ENCODE results near the gene INTS11. TPM values are rescaled to one million over a fixed set of nuclear protein-coding genes. Genes with fewer than 3 reads are reported as not detected.

Gene INTS11
- total and polyA plus RNA-seq, 9 of the 15 experiments (the other 6 are each of a cell fraction or from before 2014, with no cell fraction given), result 3.6 to 183 (median 110) TPM

DNA sequence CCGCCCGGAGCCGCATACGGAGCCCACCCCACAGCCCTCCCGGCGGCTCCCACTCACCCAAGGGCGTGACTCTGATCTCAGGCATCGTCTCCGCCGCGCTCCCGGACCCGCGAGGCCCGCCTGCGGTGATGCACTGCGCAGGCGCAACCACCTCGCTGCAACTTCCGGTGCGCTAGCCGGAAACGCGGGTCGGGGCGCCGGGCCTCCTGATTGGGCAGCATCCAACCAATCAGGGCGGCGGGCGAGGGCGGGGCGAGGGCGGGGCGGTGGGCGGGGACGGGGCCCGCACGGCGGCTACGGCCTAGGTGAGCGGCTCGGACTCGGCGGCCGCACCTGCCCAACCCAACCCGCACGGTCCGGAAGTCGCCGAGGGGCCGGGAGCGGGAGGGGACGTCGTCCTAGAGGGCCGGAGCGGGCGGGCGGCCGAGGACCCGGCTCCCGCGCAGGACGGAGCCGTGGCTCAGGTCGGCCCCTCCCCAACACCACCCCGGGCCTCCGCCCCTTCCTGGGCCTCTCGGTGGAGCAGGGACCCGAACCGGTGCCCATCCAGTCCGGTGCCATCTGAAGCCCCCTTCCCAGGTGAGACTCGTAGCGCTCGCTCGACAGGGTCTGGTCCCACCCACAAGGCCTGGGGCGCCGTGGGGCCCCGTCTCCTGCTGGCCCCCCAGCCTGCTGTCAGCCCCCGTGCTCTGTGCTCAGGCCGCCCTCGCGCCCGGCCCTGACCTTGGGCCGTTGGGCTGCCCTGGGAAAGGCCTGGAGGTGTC lies at the start of gene INTS11, which contains the start of gene CPTP (continued):
- TF ChIP-seq DMBX1 (CRISPR knock-in tag; IDR thresholded peaks at IDR 0.05; ENCODE audit: borderline replicate concordance) (0 out of 2 replicates have a peak, but pooled peaks have one; percentile 19), ZNF511 (CRISPR knock-in tag; IDR thresholded peaks at IDR 0.05) (0 out of 2 replicates have a peak, but pooled peaks have one; percentile 14), C11orf30 (IDR thresholded peaks at IDR 0.05; ENCODE audit: low read depth) (peak; percentile 81), MEIS2 (IDR thresholded peaks at IDR 0.05; ENCODE audit: partially characterized antibody) (peak; percentile 76), ZNF699 (CRISPR knock-in tag; IDR thresholded peaks at IDR 0.05; ENCODE audit: insufficient replicate concordance) (no peak), RBM34 (IDR thresholded peaks at IDR 0.05; ENCODE audit: borderline replicate concordance, insufficient read depth, low read length) (0 out of 2 replicates have a peak, but pooled peaks have one; percentile 5), FOS (IDR thresholded peaks at IDR 0.05; ENCODE audit: extremely low read depth, insufficient read length) (peak; percentile 62), KDM5B (IDR thresholded peaks at IDR 0.05; ENCODE audit: insufficient replicate concordance, low read depth, low read length) (peak; percentile 68), HMGXB4 (CRISPR knock-in tag; IDR thresholded peaks at IDR 0.05) (no peak), ZNF586 (CRISPR knock-in tag; conservative IDR thresholded peaks at IDR 0.05) (no peak), ZBTB7A (IDR thresholded peaks at IDR 0.05; ENCODE audit: borderline replicate concordance, control insufficient read depth, low read depth, low read length) (no peak), SRSF7 (optimal IDR thresholded peaks at IDR 0.05; ENCODE audit: low read depth, low read length) (no peak), ERF (CRISPR knock-in tag; IDR thresholded peaks at IDR 0.05) (0 out of 2 replicates have a peak, but pooled peaks have one; percentile 39), RB1 (IDR thresholded peaks at IDR 0.05; ENCODE audit: low read depth) (peak; percentile 75), MBD2 (IDR thresholded peaks at IDR 0.05; ENCODE audit: borderline replicate concordance, low read depth) (peak; percentile 71; the same call in 1 of the 2 replicates), POLR2A (conservative IDR thresholded peaks at IDR 0.05) (peak; percentile 89)
- TF ChIP-seq, protein P1, sequence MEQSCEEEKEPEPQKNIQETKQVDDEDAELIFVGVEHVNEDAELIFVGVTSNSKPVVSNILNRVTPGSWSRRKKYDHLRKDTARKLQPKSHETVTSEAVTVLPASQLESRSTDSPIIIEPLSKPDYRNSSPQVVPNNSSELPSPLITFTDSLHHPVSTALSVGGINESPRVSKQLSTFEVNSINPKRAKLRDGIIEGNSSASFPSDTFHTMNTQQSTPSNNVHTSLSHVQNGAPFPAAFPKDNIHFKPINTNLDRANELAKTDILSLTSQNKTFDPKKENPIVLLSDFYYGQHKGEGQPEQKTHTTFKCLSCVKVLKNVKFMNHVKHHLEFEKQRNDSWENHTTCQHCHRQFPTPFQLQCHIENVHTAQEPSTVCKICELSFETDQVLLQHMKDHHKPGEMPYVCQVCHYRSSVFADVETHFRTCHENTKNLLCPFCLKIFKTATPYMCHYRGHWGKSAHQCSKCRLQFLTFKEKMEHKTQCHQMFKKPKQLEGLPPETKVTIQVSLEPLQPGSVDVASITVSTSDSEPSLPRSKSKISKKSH (CRISPR knock-in tag; IDR thresholded peaks at IDR 0.05), result no peak
- TF ChIP-seq, protein P2, sequence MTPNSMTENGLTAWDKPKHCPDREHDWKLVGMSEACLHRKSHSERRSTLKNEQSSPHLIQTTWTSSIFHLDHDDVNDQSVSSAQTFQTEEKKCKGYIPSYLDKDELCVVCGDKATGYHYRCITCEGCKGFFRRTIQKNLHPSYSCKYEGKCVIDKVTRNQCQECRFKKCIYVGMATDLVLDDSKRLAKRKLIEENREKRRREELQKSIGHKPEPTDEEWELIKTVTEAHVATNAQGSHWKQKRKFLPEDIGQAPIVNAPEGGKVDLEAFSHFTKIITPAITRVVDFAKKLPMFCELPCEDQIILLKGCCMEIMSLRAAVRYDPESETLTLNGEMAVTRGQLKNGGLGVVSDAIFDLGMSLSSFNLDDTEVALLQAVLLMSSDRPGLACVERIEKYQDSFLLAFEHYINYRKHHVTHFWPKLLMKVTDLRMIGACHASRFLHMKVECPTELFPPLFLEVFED (CRISPR knock-in tag; conservative IDR thresholded peaks at IDR 0.05), result no peak

Measured in K562 (cell line).